HG03378 (cell line): ENCODE results near the gene TXN2.
"Not testable (repeated sequence)": the region's sequence is repeated elsewhere in the genome, so short reads cannot be mapped to it uniquely, and the experiment has no call there.

ENCODE experiments used
- ATAC-seq: cut with Tn5 transposase; IDR thresholded peaks from one replicate; pipeline ENCODE4 v1.9.1; 2021; ENCODE audit warnings: mild to moderate bottlenecking, moderate library complexity; ENCODE audit not compliant: unreplicated experiment

The TXN2 gene, protein sequence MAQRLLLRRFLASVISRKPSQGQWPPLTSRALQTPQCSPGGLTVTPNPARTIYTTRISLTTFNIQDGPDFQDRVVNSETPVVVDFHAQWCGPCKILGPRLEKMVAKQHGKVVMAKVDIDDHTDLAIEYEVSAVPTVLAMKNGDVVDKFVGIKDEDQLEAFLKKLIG

DNA sequence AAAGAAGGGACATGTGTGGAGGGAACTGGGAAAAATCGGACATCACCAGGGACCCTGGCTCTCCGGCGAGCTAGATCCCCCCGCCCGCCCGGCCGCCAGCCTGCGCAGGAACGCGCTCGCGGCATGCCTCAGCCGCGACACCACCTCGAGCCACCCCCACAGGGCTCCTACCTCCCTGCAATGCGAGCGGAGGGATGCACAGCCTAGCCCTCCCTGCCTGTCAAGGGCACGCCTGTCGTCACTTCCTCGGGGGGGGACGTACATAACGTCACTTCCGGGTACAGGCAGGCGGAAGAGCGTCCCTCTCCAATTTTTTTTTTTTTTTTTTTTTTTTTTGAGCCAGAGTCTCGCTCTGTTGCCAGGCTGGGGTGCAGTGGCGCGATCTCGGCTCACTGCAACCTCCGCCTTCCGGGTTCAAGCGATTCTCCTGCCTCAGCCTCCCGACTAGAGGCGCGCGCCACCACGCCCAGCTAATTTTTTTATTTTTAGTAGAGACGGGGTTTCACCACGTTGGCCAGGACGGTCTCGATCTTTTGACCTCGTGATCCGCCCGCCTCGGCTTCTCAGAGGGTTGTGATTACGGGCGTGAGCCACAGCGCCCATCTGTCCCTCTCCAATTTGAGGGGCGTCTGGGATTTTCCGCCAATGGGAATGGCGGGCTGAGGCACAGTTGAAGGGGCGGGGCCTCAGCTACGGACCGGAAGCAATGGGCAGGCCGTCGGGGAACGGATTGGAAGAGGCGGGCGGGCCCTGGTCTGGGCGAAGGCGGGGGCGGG, at the start of gene TXN2:
TXN2 (minus strand) TSS at position 248 of the 776 bp plus-strand sequence. CDS start 803 bp downstream, outside the sequence.
- peak; percentile 67 for ATAC-seq

DNA sequence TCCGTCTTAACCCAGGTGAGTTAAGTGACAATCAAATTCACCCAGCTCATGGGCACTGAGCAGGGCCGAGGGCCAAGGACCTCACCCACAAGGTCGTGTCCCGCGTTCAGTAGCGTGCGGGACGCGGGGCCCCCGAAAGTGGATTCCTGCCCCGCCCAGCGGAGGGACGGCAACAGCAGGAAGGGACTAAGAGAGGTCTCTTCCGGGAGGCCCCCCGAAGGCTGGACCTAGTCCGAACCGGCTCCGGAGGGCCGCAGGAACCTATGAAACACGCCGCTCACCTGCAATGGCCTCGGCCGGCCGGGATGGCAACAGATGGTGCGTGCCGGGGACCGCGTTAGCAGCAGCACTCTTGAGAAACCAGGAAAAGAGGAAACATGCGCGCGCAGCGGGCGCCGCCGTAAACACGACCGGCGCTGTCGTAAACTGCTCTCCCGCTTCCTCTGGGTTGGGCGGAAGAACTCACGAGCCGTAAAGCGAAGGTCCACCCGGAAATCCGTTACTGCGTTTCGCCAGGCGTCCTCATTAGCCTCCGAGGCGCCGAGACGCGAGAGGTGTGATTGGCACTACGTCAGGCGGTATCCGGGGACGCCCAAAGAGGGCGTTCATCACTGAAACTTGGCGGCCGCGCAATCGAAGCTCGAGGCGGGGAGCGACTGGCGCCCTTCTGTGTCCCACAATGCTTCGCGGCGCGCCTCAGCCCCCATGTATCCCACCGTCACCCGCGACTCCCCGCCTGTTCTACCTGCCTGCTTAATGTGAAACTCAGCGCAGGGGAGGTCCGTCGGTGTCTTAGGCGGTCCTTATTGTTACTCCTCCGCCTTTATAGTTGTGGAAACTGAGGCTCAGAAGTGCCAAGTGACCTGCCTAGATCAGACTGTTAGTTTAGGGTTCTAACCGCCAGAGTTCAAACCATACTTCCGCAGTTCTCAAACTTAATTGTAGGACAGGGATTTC, 47.6 kb upstream of the TXN2 start, which contains the start of gene EIF3D:
EIF3D (minus strand) TSS at position 372 of the 957 bp plus-strand sequence. CDS start 3,045 bp downstream, outside the sequence.
- peak; percentile 90 for ATAC-seq

DNA sequence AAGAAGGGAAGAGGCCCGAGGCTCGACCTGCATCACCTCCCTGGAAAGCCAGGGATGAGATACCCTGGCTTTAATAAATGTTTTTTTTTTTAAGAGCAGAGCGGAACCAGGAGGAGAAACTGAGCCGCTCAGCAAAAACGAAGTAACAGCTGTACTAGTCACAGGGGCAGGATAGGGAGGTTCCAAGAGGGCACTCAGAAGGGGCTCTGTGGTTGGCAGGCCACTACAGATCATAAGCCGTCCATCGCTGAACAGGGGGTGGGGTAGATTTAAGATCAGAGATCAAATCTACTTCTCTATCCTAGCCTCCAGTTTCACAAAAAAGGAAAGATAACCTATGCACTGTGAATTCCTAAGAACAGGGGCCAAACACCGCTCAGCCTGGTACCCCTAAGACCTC, 46.9 kb upstream of the TXN2 start:
- no peak for ATAC-seq

DNA sequence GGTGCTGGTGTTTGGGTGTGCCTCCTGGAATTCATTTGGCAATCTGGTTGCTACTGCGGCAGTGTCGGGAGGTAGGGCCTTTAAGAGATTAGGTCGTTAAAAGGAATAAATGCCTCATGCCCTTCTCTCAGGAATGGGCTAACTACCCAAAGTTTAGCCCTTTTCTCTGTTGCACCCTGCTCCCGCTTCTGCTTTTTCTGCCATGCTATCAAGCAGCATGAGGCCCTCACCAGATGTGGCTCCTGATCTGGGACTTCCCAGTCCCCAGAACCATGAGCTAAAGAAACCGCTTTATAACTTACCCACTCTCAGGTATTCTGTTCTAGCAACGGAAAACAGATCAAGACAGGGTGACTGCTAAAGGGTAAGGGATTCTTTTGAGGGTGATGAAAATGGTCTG, 41.2 kb upstream of the TXN2 start:
- no peak for ATAC-seq

DNA sequence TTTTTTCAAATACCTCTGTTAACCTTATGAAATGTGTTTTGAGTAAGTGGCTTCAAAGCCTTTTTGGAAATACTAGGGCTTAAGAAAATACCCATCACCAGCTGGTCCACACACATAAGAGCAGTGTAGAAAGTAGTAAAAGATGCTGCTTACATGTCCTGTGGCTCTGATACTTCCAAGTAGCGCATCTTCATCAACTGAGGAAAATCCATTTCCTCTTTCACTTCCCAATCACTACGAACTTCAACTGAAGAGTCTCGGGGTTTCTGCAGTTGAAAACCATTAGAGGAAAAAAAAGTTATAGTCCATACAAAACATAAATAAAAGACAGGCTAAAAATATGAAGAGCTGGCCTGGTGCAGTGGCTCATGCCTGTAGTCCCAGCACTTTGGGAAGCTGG, 39.0 kb upstream of the TXN2 start:
- no peak for ATAC-seq

DNA sequence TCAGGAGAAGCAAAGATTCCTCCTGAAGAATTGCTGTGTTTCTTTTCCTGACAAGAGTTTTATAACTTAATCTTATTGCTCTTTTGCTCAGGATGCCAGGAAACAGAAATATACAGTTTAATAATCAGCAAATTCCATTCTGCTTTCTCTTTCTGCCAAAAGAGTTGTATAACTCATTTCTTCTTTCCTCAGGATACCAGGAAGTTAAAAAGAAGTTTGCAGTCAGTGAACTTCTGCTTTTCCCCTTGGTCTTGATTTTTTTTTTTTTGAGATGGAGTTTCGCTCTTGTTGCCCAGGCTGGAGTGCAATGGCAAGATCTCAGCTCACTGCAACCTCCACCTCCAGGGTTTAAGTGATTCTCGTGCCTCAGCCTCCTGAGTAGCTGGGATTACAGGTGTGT, 38.5 kb upstream of the TXN2 start:
- ATAC-seq: not testable (repeated sequence)

DNA sequence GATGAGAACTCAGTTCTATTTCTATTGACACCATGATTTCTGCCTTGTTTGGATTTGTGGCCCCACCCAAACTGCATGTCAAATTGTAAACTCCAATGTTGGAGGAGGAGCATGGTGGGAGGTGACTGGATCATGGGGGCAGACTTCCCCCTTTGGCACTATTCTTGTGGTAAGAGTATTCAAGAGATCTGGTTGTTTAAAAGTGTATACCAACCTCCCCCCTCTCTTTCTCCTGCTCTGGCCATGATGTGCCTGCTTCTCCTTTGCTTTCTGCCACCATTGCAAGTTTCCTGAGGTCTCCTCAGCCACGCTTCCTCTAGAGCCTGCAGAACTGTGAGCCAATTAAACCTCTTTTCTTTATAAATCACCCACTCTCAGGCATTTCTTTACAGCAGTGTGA, 33.3 kb upstream of the TXN2 start:
- no peak for ATAC-seq

DNA sequence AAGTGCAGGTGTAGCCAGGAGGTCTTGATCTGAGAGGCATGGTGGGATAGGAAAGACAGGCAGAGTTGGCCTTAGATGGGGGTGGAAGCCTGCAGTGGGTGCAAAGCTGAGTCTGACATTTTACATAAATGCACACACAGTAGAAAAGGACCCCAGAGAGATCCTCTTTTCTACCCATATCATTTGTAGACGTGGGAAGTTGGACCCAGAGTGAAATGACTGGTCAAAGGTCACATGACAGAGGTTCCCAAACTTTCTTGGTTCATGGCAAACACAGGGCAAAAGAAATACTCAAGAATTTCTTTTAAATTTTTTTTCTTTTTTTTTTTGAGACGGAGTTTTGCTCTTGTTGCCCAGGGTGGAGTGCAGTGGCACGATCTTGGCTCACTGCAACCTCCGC, 31.6 kb upstream of the TXN2 start:
- no peak for ATAC-seq

DNA sequence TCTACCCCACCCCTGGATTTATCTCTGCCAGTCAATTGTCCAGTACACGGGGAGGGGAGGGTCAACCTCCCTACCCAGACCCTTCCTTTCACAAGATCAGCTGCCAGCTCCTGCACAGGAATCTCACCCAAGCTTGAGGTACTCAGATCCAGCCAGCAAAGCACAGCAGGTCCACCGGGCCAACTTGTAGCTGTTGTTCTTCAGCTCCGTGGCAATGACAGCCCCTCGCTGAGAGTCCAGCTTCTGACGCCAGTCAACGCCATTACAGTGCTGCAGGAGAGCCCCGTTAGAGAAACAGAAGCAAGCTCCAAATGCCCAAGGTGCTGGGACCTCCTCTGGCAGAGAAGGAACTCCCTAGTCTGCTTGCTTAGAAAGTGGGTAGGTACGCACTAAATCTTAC, 30.9 kb upstream of the TXN2 start:
- ATAC-seq: no peak

DNA sequence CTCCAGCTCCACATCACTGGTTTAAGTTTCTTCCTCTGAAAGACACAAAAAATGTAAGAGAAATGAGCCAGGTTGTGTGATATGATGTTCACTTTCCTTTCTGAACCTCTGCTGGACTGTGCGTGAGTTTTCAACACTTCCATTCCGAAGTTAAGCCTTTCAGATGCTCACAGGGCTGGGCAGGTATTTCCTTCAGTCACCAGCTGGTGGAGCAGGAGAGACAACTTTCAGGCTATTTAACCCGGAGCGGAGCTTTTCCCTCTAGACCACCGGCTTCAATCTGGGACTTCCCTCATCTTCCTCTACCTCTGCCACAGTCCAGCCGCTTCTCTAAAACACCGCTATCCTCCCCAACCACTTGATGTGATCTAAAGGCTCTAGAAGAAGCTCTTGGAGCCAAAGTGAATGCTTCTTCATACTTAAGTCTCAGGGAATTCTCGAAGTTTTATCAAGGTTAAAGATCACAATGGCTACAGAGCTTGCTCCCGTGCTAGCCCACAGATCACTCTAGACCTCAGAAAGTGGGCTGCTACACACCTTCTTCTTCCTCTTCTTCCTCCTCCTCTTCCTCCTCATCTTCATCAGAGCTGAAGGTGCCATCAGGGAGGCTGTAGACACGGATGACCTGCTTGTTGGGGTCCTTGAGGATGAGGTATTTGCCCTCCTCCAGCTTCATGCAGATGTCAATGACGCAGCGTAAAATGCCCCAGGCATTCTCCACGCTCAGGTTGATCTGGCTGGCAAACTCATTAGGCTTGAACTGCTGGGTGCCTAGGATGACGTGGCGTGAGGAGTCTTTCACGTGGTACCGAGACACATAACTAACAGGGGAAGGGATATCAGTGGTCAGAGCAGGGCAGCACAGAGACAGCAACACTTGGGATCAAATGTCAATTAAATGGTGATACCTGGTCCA, 29.8 kb upstream of the TXN2 start:
- no peak for ATAC-seq

DNA sequence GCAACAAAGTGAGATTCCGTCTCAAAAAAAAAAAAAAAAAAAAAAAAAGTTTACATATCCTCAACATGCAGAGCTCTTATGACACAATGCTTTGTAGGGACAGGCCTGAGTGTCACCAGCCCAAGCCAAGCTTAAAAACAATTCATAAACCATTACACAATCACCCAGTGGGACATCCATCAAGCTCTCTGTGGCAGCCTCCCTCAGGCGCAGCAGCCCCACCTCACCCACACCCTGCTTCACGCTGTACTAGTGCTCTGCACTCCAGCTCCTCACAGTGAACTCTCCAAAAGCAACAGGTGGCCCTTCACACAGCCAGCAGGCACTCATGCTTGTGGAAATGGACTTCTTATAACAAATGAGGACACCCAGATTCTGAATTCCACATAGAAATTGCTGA, 28.9 kb upstream of the TXN2 start:
- ATAC-seq: no peak

DNA sequence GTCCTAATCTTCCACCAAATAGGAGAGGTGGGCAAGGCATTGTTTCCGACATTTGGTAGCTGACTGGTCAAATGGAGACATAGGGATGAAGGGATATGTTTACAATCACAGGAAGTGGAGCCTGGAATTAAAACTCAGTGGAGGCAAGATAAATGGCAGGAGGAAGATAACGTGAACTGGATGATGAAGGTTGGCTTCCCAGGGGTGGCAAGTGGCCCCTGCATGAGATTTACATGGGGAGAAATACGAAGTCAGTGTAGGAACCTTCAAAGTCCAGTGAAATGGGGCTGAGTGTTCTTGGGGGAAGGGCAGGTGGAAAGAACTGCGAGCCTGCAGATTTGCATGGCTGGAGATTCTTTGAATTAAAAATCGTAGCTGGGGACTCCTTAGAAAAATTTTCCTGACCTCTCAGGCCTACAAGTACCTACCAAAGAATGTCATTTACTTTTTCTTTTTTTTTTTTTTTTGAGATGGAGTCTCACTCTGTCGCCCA, 26.1 kb upstream of the TXN2 start:
- ATAC-seq: no peak

DNA sequence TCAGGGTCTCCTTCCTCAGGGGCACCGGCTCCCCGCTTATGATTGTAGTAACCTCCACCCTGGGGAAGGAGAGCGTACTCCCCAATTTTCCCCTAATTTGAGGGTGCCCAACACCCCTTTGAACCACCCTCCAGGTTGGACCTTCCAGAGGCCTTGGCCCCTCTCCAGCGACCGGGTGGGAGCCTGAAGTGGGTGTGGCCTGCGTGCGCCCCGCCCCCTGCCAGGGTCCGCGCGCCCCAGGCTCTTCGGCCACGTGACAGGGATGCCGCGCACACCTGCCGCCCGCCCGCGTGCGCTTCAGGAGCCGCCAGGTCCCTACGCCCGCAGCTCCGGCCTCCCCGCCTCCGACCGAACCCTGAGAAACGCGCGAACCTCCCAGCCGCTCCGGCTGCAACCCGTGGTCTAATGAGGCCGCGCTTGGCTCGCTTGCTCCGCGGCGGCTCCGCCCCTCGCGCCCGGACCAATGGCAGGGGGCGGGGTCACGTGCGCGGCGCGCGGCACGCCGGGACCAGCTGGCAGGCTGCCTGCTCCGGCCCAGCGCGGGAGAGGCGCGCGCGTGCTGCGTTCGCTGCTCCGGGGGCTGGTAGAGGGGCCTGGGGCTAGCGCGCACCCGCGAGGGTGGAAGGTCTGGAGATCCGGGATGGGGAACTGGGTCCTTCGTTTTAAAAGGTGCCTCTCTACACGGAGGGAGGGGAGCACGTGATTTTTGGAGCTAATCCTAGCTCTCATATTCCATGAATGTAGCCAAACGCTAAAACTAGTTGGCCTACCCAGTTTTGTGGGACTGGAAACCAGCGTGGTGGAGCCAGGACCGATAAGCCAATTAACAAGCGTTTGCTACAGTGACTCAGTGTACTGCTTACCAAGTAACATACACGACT, 25.4 kb upstream of the TXN2 start, which contains the start of gene FOXRED2:
FOXRED2 (minus strand) TSS at position 404 of the 881 bp plus-strand sequence. CDS start 618 bp downstream, outside the sequence.
- peak; percentile 39 for ATAC-seq

DNA sequence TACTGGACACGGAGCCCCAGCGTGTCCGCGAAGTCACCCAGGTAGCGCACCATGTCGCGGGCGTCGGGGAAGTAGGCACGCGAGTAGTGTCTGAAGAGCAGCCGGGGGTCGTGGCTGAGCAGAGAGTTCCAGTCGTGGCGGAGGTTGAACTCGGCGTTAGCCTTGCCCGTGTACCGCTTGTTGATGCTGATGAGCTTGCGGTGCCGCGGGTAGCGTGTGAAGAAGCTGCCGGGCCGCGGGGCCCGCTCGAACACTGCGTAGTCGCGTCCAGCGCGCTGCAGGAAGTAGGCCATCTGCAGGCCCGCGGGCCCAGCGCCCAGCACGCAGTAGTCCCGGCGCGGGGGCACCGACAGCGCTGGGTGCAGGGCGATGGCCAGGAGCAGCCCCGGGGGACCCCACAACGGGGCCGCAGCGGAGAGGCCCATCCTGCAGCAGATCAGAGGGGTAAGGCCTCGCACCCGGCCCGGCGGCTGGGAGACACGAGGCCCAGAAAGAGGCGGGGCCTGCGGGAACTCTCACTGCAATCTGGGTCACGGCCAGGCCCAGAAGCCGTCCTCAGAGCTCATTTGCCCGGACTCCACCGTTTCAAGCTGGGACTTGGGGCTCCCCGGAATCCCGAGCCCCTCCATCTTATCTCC, 24.7 kb upstream of the TXN2 start:
- no peak for ATAC-seq

DNA sequence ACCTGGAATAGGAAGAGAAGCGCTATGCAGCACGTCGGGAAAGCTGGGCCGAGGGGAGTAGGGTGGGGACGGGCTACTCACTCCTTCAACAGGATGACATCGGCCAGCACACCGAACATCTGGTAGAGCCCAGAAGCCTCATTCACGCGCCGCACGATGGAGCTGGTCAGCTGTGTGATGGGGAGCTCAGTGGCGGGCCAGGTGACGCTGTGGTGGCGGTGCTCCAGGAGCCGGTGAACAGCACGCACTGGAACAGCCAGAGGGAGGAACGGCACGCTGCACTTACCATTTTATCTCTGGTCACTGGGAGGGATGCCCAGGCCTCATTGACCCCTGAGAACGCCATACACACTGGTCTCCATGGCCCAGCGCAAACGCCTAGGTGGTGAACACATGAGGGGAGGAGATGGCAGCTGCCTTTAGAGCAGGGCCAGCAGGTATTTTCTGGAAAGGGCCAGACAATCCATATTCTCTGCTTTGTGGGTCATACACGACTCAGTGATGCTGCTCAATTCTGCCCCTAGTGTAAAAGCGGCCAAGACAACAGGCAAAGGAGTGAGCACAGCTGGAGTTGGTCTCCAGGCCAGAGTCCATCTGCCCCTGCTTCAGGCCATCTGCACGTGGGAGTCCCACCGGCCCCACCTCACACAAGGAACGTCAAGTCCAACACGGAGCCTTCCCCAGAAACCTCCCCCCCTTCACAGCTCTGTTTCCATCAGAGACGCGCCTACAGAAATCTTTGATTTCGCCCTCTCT, 16.6 kb upstream of the TXN2 start:
- ATAC-seq: no peak

DNA sequence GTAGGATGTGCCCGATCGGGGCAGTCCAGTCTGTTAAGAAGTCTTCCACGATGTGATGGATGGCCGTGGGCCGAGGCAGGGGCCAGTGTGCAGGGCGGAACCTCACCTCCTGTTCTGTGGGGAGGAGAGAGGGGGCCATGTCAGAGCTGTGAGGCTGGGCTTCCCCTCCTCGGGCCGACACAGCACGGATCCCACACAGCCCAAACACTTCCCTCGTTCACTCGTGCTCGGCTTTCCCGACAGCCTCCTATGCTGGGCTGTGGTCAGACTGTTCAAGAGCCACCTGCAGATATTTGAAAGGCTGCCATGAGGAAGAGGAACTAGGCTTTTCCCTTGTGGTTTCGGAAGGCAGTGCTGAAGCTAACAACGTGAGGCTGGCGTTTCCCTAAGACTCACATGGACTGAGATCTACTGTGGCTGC, 12.3 kb upstream of the TXN2 start:
- no peak for ATAC-seq

DNA sequence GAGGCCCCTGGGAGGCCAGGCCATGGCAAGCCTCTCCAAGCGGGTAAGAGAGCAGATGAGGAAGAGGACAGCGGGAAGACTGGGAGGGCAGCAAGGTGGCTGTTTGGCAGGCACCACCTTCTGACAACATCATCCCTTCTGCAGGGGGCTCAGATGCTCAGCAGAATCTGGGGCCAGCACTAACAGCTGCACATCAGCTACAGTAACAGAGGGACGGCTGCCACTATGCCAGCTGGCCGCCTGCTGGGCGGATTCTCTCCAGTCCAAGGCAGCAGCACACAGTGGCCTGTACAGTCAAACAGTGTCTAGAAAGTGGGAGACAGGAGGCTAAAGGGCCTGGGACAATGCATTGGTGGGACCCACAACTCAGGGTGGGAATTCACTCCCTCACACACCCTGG, 10.7 kb upstream of the TXN2 start:
- ATAC-seq: no peak

DNA sequence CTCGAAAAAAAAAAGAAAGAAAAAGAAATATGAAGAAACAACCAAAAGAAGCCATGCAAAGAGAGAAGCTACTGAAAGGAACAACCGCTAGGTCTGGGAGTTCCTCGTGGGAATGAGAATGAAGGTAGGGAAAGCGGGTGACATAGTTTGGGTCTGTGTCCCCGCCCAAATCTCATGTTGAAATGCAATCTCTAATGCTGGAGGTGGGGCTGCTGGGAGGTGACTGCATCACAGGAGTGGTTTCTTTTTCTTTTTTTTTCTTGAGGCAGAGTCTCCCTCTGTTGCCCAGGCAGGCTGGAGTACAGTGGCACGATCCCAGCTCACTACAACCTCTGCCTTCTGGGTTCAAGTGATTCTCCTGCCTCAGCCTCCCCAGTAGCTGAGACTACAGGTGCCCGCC, 9.7 kb upstream of the TXN2 start:
- ATAC-seq: no peak
